DMS153 treated with DMSO at 0.1 percent for 48 hours (cell line): ENCODE measurements around the gene CACHD1.
A peak's percentile ranks its signal among the peaks of the same experiment; 100 is the strongest.
"Not testable (repeated sequence)": the region's sequence is repeated elsewhere in the genome, so short reads cannot be mapped to it uniquely, and the experiment has no call there.

ENCODE experiments used
- DNase-seq: peaks from one replicate; lab custom pipeline; 2025; ENCODE audit not compliant: unreplicated experiment; lab: John Stamatoyannopoulos, UW

CACHD1 gene

DNA sequence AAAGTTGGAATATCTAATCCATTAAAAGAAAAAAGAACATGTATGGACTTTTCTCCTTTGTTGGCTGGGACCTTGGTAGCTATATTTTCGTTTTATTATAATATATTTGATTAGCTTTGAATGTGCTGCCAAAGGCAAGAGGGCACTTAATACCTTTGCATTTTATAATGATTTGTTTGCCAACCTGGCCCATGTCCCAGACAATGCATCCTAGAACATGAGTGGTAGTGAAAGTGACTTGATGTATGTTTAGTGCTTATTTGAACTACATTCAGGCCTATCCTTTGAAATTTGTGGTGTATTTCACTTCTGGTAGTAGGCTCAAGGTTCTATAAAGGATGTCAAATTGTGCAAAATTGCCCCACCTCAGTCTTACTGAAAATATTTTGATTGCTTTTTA is 25.9 kb downstream of the CACHD1 start:
- DNase-seq, result peak; percentile 84

DNA sequence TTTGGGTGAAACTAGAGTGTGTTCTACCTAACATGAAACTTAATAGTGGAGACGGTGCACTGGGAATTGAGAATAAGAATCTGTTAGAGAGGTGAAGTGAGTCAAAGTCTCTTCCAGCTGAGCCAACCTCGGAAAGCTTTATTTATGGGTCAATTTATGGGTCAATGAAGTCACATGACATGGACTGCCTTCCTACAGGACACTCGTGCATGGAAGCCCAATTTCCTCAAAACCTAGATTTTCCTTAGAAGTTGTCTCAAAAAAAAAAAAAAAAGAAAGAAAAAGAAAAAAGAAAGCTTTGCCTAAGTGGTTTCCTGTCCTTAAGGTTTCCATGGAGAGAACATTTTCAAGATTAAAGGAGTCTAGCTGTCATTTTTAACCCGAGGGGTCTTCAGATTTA is 26.7 kb downstream of the CACHD1 start:
- DNase-seq, result no peak

- DNase-seq, result no peak
Observed at GRCh38 chr1:64497088-64497883, 27.4 kb downstream of the CACHD1 start.

GRCh38 chr1:64498325-64498724 is 28.4 kb downstream of the CACHD1 start:
- DNase-seq, result no peak

DNA sequence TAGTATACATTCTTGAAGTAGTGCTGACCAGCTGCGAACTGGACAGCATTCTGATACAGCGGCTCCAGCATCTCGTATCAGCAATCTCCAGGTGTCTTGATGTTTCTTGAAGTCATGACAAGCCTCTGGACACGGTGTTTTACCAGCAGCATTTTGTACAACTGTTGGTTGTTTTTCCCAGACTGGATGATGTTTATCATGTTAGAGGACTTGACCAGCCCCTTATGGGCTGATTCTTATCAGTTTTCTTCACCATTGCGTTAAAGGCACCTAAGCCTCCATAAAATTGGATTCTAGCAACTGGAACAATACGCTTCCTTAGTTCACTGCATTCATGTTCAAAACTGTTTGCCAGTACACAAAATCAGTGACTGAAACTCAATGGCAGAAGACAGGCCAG is 29.1 kb downstream of the CACHD1 start:
- DNase-seq, result no peak

GRCh38 chr1:64499966-64500365 is 30.0 kb downstream of the CACHD1 start:
- no peak for DNase-seq

DNA sequence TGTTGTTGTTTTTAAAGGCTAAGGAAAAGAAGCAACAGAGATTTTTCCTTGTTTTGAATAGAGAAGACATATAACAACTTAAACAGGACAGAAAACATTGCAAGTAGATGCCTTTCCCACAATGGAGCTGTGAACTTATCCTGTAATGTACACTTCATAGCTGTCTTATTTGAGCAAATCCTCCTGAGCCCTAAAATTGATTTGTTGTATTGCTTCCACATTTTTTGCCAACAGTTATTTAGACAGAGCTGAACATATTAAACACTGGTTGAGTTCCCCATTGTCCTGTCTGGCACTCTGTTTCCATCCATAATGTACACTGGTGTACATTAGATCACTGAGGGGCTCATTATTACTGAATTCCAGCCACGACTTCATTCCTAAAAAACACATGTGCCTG is 32.2 kb downstream of the CACHD1 start:
- no peak for DNase-seq

GRCh38 chr1:64502931-64503330 is 33.0 kb downstream of the CACHD1 start:
- no peak for DNase-seq

DNA sequence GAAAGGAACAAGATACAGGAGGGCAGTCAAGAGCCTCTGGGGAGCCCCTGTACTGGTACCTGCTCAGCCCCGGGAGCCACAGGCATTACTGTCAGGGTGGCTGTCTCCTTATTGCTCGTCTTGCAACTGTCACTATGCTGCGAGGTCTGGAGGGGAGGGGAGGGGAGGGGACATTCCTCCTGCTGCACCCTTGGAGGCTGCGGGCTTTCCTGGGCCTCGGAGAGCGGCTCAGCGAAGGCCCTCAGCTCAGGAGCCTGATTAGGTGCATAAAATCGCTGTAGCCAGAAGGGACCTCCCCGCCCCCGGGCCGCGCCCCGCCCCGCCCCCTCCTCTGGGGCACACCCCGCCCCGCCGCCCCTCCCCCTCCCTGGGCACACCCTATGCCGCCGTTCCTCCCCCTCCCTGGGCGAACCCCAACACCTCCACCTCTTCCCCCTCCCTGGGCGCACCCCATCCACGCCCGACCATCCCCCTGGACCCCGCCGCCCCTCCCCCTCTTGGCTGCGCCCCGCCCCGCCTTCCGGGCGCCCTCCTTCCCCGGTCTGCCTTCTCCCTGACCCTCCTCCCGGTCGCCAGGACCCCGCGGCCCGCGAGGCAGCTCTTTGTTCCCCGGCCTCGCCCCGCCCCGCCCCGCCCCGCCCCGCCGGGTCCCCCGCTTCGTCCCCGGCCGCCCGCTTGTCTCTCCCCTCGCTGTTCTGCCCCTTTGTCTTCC is 35.5 kb downstream of the CACHD1 start:
- DNase-seq, result no peak

- DNase-seq, result peak; percentile 94
Observed at GRCh38 chr1:64505944-64506655, 36.2 kb downstream of the CACHD1 start.

GRCh38 chr1:64508629-64509028 is 38.7 kb downstream of the CACHD1 start:
- no peak for DNase-seq

- DNase-seq, result no peak
Observed at GRCh38 chr1:64511044-64511443, 41.1 kb downstream of the CACHD1 start.

DNA sequence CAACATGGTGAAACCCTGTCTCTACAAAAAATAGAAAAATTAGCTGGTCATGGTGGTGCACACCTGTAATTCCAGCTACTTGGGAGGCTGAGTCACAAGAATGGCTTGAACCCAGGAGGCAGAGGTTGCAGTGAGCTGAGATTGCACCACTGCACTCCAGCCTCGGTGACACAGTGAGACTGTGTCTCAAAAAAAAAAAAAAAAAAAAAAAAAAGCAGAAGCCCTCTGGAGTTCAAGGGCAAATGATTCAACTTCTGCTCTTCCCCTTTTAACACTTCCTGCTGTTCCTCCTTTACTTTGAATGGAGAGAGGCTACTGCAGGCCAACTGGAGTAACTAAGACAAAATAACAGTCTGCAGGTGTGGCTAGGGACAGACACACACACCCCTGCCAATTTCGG is 42.3 kb downstream of the CACHD1 start:
- not testable (repeated sequence) for DNase-seq

DNA sequence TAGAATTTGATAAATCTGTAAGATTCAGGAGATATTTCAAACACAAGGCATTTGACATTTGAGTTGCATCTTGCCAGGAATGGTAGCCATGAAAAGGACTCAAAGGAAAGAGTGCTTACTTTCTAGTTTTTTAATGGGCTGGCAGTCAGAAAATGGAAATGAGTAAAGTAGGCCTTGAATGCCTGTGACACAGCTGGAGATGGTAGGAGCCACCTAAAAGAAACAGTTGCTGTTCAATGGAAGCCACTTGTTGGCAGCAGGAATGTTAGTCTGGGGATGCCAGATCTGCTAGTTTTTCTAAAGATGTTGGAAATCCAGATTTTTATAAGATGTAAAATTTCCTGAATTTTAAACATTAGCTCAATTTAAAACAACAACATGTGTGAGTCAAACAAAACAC is 43.6 kb downstream of the CACHD1 start:
- DNase-seq, result no peak

- no peak for DNase-seq
Observed at GRCh38 chr1:64514197-64514765, 44.4 kb downstream of the CACHD1 start.

DNA sequence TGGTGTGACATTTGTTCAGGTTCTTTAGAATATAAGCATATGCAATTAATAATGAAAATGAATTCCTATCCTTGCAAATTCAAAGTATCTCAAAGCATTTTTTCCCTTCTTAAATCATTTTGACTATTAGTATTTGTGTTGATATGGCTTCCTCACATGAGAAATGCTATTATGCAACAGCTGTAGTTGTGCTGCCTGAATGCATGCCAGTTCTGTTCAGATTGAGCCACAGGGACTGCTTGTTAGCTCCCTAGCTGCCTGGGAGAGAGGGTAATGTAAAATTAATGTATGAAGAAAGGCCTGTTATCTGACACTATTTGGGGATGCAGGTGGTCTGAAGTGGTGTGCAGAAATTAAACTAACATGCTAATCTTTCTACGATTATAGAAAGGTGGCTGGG is 45.5 kb downstream of the CACHD1 start:
- DNase-seq, result no peak

- no peak for DNase-seq
Observed at GRCh38 chr1:64516301-64516700, 46.4 kb downstream of the CACHD1 start.

DNA sequence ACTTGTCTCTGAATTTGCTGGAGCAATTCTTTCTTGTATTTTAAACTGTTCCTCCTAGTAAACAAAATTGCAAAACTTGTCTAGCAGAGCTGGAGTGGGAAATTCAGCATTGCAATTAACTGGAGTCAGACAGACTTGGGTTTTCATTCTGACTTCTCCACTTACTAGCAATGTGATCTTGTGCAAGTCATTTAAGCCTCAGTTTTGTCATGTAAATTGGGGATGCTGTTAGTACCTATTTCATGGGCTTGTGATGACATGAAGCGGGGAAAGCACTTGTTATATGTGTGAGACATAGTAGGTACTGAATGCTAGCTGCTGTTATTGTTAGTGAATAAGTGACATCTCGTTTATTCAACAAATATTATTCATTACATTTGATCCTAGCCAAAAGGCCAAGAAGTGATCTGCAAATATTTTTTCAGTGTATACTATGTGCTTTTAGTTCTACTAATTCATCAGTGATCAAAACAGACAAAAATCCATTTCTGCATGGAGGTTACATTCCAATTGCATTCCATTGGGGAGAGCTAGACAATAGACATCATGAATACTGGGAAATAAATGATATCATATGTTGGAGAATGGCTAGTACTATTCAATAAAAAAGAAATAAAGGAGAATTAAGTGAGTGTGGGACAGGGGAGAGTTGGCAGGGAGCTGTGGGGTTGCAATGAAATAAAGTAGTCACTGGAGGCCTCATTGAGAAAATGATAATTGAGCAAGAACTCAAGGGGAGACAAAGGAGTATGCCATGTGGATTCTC is 47.1 kb downstream of the CACHD1 start:
- no peak for DNase-seq

DNA sequence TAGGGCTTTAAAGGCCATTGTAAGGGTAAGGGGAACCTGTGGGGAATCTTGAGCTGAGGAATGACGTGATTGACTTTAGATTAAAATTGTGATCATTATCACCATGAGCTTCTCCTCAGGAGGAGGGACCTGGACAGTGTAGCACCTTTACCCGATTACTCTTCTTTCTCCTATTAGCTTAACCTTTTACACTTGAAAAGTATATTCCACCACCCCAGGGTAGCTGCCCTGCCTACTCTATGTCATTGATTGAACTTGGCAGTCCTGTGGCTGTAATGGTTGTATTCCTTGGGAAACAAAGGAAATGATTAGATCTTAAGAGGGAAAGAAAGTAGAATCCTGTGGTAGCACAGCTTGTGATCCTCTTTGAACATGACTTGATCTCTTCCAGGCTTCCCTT is 47.7 kb downstream of the CACHD1 start:
- DNase-seq, result no peak

DNA sequence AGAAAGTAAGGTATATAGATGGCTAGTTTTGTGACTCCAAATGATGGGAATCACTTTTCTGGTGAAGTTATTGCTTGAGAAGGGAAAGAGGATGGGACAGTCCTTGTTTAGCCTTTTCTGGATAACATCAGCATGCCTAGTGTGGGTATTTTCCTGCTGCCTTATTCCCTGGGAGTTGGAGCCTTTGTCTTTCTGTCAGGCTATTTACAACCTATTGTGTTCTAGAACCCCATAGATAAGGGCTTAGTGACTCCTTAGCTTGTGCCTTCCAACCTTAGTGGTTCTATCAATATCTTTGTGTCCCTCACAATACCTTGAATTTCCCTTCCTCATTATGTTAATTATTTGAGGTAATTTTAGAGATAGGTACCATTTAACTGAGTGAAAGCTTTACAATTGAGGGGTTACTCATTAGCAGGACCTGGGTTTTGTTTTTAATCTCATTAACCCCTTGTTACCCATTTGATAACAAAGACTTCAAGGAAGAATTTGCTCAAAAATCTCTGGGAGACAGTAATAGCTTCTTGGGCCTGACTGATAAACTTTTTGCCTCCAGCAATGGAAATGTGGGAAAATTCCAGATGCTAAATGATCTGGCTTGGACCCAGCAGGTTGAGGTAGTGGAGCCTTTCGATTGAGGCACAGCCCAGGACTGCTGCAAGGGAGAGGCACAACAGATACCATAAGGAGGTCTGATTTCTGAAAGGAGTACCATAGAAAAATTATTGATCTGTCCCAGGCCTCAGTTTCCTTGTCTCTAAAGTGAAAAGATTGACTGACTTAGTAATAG is 49.0 kb downstream of the CACHD1 start:
- no peak for DNase-seq
